ENCODE results near the gene PBRM1. TPM values are rescaled to one million over a fixed set of nuclear protein-coding genes. Genes with fewer than 3 reads are reported as not detected.

Gene PBRM1
- polyA plus RNA-seq, 1 donor = 37.5 TPM

GRCh38 chr3:52593103-52593502, 92.6 kb downstream of the PBRM1 start:
- DNase-seq = no peak

GRCh38 chr3:52574056-52574965, 111.4 kb downstream of the PBRM1 start:
- Histone ChIP-seq H3K36me3 (ENCODE audit: control insufficient read depth, insufficient read depth, low read length) (peaks cover 64% of the 10 kb centered on the region), H3K9me3 (ENCODE audit: control insufficient read depth, low read depth, low read length) (peaks cover 7% of the 10 kb centered on the region), H3K27me3 (ENCODE audit: control insufficient read depth, insufficient read depth, low read length) (no peaks in the 10 kb centered on the region), H3K4me3 (ENCODE audit: low read length) (no peak overlapping the region), H3K27ac (ENCODE audit: low read length) (no peak overlapping the region), H3K4me1 (ENCODE audit: control insufficient read depth, insufficient read depth, low read length) (no peaks in the 10 kb centered on the region)
- DNase-seq = no peak
- WGBS (ENCODE audit: insufficient coverage, low lambda C conversion rate) = no CpG with 5 or more reads among the region's 6 CpGs

More at GRCh38 chr3:52593103-52593502, 92.6 kb downstream of the PBRM1 start:
- no CpG with 5 or more reads among the region's 1 CpG for WGBS (ENCODE audit: insufficient coverage, low lambda C conversion rate)
- no peaks in the 10 kb centered on the region for H3K4me1 ChIP-seq (ENCODE audit: control insufficient read depth, insufficient read depth, low read length)
- H3K4me3 ChIP-seq (ENCODE audit: low read length) = no peak overlapping the region
- H3K36me3 ChIP-seq (ENCODE audit: control insufficient read depth, insufficient read depth, low read length) = peaks cover 18% of the 10 kb centered on the region
- no peak overlapping the region for H3K27ac ChIP-seq (ENCODE audit: low read length)
- no peaks in the 10 kb centered on the region for H3K27me3 ChIP-seq (ENCODE audit: control insufficient read depth, insufficient read depth, low read length)
- H3K9me3 ChIP-seq (ENCODE audit: control insufficient read depth, low read depth, low read length) = no peaks in the 10 kb centered on the region

- no peak overlapping the region for H3K4me3 ChIP-seq (ENCODE audit: low read length)
- no peak for DNase-seq
- H3K9me3 ChIP-seq (ENCODE audit: control insufficient read depth, low read depth, low read length) = peaks cover 7% of the 10 kb centered on the region
- H3K36me3 ChIP-seq (ENCODE audit: control insufficient read depth, insufficient read depth, low read length) = peaks cover 49% of the 10 kb centered on the region
- WGBS (ENCODE audit: insufficient coverage, low lambda C conversion rate) = 60% methylated on average over 3 of the region's 6 CpGs
- no peak overlapping the region for H3K27ac ChIP-seq (ENCODE audit: low read length)
- no peaks in the 10 kb centered on the region for H3K4me1 ChIP-seq (ENCODE audit: control insufficient read depth, insufficient read depth, low read length)
- no peaks in the 10 kb centered on the region for H3K27me3 ChIP-seq (ENCODE audit: control insufficient read depth, insufficient read depth, low read length)
Measured at GRCh38 chr3:52572221-52572620, 113.5 kb downstream of the PBRM1 start.

GRCh38 chr3:52570076-52570475, 115.6 kb downstream of the PBRM1 start:
- peaks cover 29% of the 10 kb centered on the region for H3K36me3 ChIP-seq (ENCODE audit: control insufficient read depth, insufficient read depth, low read length)
- H3K4me3 ChIP-seq (ENCODE audit: low read length) = no peak overlapping the region
- WGBS (ENCODE audit: insufficient coverage, low lambda C conversion rate) = 100% methylated on average over 1 of the region's 4 CpGs
- H3K27me3 ChIP-seq (ENCODE audit: control insufficient read depth, insufficient read depth, low read length) = no peaks in the 10 kb centered on the region
- H3K9me3 ChIP-seq (ENCODE audit: control insufficient read depth, low read depth, low read length) = no peaks in the 10 kb centered on the region
- no peaks in the 10 kb centered on the region for H3K4me1 ChIP-seq (ENCODE audit: control insufficient read depth, insufficient read depth, low read length)
- H3K27ac ChIP-seq (ENCODE audit: low read length) = no peak overlapping the region
- no peak for DNase-seq

- no peaks in the 10 kb centered on the region for H3K9me3 ChIP-seq (ENCODE audit: control insufficient read depth, low read depth, low read length)
- no peak overlapping the region for H3K27ac ChIP-seq (ENCODE audit: low read length)
- peaks cover 26% of the 10 kb centered on the region for H3K36me3 ChIP-seq (ENCODE audit: control insufficient read depth, insufficient read depth, low read length)
- H3K4me3 ChIP-seq (ENCODE audit: low read length) = no peak overlapping the region
- H3K4me1 ChIP-seq (ENCODE audit: control insufficient read depth, insufficient read depth, low read length) = no peaks in the 10 kb centered on the region
- 67% methylated on average over 1 of the region's 2 CpGs for WGBS (ENCODE audit: insufficient coverage, low lambda C conversion rate)
- H3K27me3 ChIP-seq (ENCODE audit: control insufficient read depth, insufficient read depth, low read length) = no peaks in the 10 kb centered on the region
- no peak for DNase-seq
Measured at GRCh38 chr3:52568069-52568468, 117.6 kb downstream of the PBRM1 start.

- no peak for DNase-seq
- H3K27me3 ChIP-seq (ENCODE audit: control insufficient read depth, insufficient read depth, low read length) = no peaks in the 10 kb centered on the region
- H3K9me3 ChIP-seq (ENCODE audit: control insufficient read depth, low read depth, low read length) = no peaks in the 10 kb centered on the region
- H3K4me3 ChIP-seq (ENCODE audit: low read length) = no peak overlapping the region
- no CpG with 5 or more reads among the region's 2 CpGs for WGBS (ENCODE audit: insufficient coverage, low lambda C conversion rate)
- H3K4me1 ChIP-seq (ENCODE audit: control insufficient read depth, insufficient read depth, low read length) = no peaks in the 10 kb centered on the region
- H3K27ac ChIP-seq (ENCODE audit: low read length) = no peak overlapping the region
- peaks cover 47% of the 10 kb centered on the region for H3K36me3 ChIP-seq (ENCODE audit: control insufficient read depth, insufficient read depth, low read length)
Measured at GRCh38 chr3:52563984-52564383, 121.7 kb downstream of the PBRM1 start.

GRCh38 chr3:52561028-52561747, 124.5 kb downstream of the PBRM1 start:
- WGBS (ENCODE audit: insufficient coverage, low lambda C conversion rate) = 17% methylated on average over 1 of the region's 4 CpGs
- no peak for DNase-seq
- Histone ChIP-seq H3K27me3 (ENCODE audit: control insufficient read depth, insufficient read depth, low read length) (no peaks in the 10 kb centered on the region), H3K9me3 (ENCODE audit: control insufficient read depth, low read depth, low read length) (no peaks in the 10 kb centered on the region), H3K4me3 (ENCODE audit: low read length) (no peak overlapping the region), H3K36me3 (ENCODE audit: control insufficient read depth, insufficient read depth, low read length) (peaks cover 68% of the 10 kb centered on the region), H3K4me1 (ENCODE audit: control insufficient read depth, insufficient read depth, low read length) (no peaks in the 10 kb centered on the region), H3K27ac (ENCODE audit: low read length) (no peak overlapping the region)

- Histone ChIP-seq H3K9me3 (ENCODE audit: control insufficient read depth, low read depth, low read length) (no peaks in the 10 kb centered on the region), H3K27ac (ENCODE audit: low read length) (no peak overlapping the region), H3K4me3 (ENCODE audit: low read length) (no peak overlapping the region), H3K27me3 (ENCODE audit: control insufficient read depth, insufficient read depth, low read length) (no peaks in the 10 kb centered on the region), H3K4me1 (ENCODE audit: control insufficient read depth, insufficient read depth, low read length) (no peaks in the 10 kb centered on the region), H3K36me3 (ENCODE audit: control insufficient read depth, insufficient read depth, low read length) (peaks cover 74% of the 10 kb centered on the region)
- no peak for DNase-seq
- WGBS (ENCODE audit: insufficient coverage, low lambda C conversion rate) = no CpG with 5 or more reads among the region's 5 CpGs
Measured at GRCh38 chr3:52558436-52558835, 127.3 kb downstream of the PBRM1 start.

- Histone ChIP-seq H3K4me1 (ENCODE audit: control insufficient read depth, insufficient read depth, low read length) (no peaks in the 10 kb centered on the region), H3K9me3 (ENCODE audit: control insufficient read depth, low read depth, low read length) (no peaks in the 10 kb centered on the region), H3K27ac (ENCODE audit: low read length) (no peak overlapping the region), H3K36me3 (ENCODE audit: control insufficient read depth, insufficient read depth, low read length) (peaks cover 72% of the 10 kb centered on the region), H3K27me3 (ENCODE audit: control insufficient read depth, insufficient read depth, low read length) (no peaks in the 10 kb centered on the region), H3K4me3 (ENCODE audit: low read length) (no peak overlapping the region)
- DNase-seq = no peak
- 100% methylated on average over 2 of the region's 9 CpGs for WGBS (ENCODE audit: insufficient coverage, low lambda C conversion rate)
Measured at GRCh38 chr3:52557011-52557960, 128.4 kb downstream of the PBRM1 start.

GRCh38 chr3:52555056-52555455, 130.7 kb downstream of the PBRM1 start:
- Histone ChIP-seq H3K27ac (ENCODE audit: low read length) (no peak overlapping the region), H3K27me3 (ENCODE audit: control insufficient read depth, insufficient read depth, low read length) (no peaks in the 10 kb centered on the region), H3K4me3 (ENCODE audit: low read length) (no peak overlapping the region), H3K9me3 (ENCODE audit: control insufficient read depth, low read depth, low read length) (no peaks in the 10 kb centered on the region), H3K36me3 (ENCODE audit: control insufficient read depth, insufficient read depth, low read length) (peaks cover 74% of the 10 kb centered on the region), H3K4me1 (ENCODE audit: control insufficient read depth, insufficient read depth, low read length) (no peaks in the 10 kb centered on the region)
- no CpG with 5 or more reads among the region's 1 CpG for WGBS (ENCODE audit: insufficient coverage, low lambda C conversion rate)
- DNase-seq = no peak
